Type B pancreatic cell (in vitro differentiated cells): ENCODE results near the gene TTLL8. TPM values are rescaled to one million over a fixed set of nuclear protein-coding genes. Genes with fewer than 3 reads are reported as not detected.

Experiments
- DNase-seq: peaks from one replicate; pipeline ENCODE4 v3.0.0; 2021; ENCODE audit warnings: mixed read lengths; ENCODE audit not compliant: unreplicated experiment; ENCODE audit errors: extremely low spot score
- H3K27ac Mint-ChIP-seq: 2 replicates; pipeline ENCODE4 v1.8.0; 2021; ENCODE audit warnings: mild to moderate bottlenecking, mixed read lengths
- H3K27me3 Mint-ChIP-seq: 2 replicates; pipeline ENCODE4 v1.8.0; 2021; ENCODE audit warnings: mixed read lengths
- H3K36me3 Mint-ChIP-seq: 2 replicates; pipeline ENCODE4 v1.8.0; 2021; ENCODE audit warnings: mixed read lengths
- H3K4me1 Mint-ChIP-seq: one replicate; pipeline ENCODE4 v1.8.0; 2021; ENCODE audit warnings: mixed read lengths; ENCODE audit not compliant: unreplicated experiment
- H3K4me3 Mint-ChIP-seq: 2 replicates; pipeline ENCODE4 v1.8.0; 2021; ENCODE audit warnings: mild to moderate bottlenecking, mixed read lengths
- H3K9me3 Mint-ChIP-seq: 2 replicates; pipeline ENCODE4 v1.8.0; 2021; ENCODE audit warnings: mixed read lengths
- total RNA-seq: library from RNA; stranded (reverse); gene quantifications from 2 replicates; pipeline ENCODE4 v1.2.1, GENCODE V29; 2021; ENCODE audit warnings: low replicate concordance
- TF ChIP-seq, protein P1 (sequence below): fragments of 200-600 bp; sonication (generic); conservative IDR thresholded peaks from 2 replicates; pipeline ENCODE4 v1.5.0; 2021; ENCODE audit warnings: antibody characterized with exemption, mild to moderate bottlenecking

The TTLL8 gene
- total RNA-seq, 1 donor from 2014 or later, result not detected

DNA sequence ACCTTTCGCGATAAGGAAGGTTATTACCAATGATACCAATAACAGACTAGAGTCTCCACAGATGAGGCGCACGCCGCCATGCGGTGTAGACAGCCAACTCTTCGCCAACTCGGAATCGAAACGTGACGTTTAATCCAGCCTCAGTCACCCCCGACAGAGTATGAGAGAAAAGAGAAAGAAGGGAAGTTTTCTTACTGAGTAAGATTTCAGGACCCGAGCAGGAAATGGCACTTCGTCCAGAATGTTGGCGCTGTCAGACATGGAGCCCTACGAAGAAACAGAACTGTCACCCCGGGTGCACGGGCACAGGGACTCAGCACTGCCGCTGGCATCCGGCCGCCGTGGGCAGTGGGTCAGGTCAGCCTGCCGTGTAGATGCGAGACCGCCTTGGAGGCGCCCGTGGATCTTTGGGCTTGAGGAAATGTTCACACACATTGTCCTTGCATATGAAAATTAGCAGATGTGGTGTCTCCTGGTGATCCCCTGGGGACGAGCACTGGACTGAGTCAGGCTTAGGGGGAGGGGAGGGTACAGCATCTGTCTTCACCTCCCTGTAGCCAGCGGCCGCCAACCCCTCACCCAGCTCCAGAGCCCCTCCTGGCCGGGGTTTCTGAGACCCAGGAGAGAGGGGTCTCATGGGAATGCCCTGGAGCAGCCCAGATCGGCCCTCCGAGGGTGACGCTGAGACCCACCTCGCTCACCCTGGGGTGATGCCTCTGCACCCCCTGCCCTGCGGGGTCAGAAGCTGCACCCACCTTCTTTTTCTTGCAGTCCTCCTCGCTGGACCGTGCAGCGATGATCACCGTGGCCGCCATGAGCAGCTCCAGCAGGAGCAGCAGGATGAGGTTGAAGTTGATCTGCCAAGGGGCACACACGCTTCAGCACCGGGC lies 18.8 kb upstream of the TTLL8 start:
- H3K4me3 Mint-ChIP-seq, result no peak overlapping the region

GRCh38 chr22:50074551-50075530 lies 16.7 kb upstream of the TTLL8 start:
- no peak overlapping the region for H3K4me3 Mint-ChIP-seq
- TF ChIP-seq, protein P1, sequence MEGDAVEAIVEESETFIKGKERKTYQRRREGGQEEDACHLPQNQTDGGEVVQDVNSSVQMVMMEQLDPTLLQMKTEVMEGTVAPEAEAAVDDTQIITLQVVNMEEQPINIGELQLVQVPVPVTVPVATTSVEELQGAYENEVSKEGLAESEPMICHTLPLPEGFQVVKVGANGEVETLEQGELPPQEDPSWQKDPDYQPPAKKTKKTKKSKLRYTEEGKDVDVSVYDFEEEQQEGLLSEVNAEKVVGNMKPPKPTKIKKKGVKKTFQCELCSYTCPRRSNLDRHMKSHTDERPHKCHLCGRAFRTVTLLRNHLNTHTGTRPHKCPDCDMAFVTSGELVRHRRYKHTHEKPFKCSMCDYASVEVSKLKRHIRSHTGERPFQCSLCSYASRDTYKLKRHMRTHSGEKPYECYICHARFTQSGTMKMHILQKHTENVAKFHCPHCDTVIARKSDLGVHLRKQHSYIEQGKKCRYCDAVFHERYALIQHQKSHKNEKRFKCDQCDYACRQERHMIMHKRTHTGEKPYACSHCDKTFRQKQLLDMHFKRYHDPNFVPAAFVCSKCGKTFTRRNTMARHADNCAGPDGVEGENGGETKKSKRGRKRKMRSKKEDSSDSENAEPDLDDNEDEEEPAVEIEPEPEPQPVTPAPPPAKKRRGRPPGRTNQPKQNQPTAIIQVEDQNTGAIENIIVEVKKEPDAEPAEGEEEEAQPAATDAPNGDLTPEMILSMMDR, result no peak
- no peaks in the 10 kb centered on the region for H3K9me3 Mint-ChIP-seq
- no peaks in the 10 kb centered on the region for H3K36me3 Mint-ChIP-seq
- no peak overlapping the region for H3K27ac Mint-ChIP-seq
- DNase-seq, result no peak
- H3K27me3 Mint-ChIP-seq, result no peaks in the 10 kb centered on the region
- no peaks in the 10 kb centered on the region for H3K4me1 Mint-ChIP-seq

More for the DNA sequence above, 18.8 kb upstream of the TTLL8 start:
- no peaks in the 10 kb centered on the region for H3K4me1 Mint-ChIP-seq
- H3K27ac Mint-ChIP-seq, result no peak overlapping the region
- H3K36me3 Mint-ChIP-seq, result no peaks in the 10 kb centered on the region
- no peak for DNase-seq
- H3K27me3 Mint-ChIP-seq, result no peaks in the 10 kb centered on the region
- TF ChIP-seq, protein P1, result no peak
- no peaks in the 10 kb centered on the region for H3K9me3 Mint-ChIP-seq

GRCh38 chr22:50074056-50074455 lies 16.0 kb upstream of the TTLL8 start:
- no peaks in the 10 kb centered on the region for H3K9me3 Mint-ChIP-seq
- no peak for DNase-seq
- no peak overlapping the region for H3K4me3 Mint-ChIP-seq
- TF ChIP-seq, protein P1, result no peak
- no peaks in the 10 kb centered on the region for H3K27me3 Mint-ChIP-seq
- no peaks in the 10 kb centered on the region for H3K36me3 Mint-ChIP-seq
- H3K27ac Mint-ChIP-seq, result no peak overlapping the region
- H3K4me1 Mint-ChIP-seq, result no peaks in the 10 kb centered on the region

GRCh38 chr22:50072714-50073538 lies 14.8 kb upstream of the TTLL8 start:
- no peak for DNase-seq
- TF ChIP-seq, protein P1, result no peak
- H3K27ac Mint-ChIP-seq, result no peak overlapping the region
- H3K4me3 Mint-ChIP-seq, result no peak overlapping the region
- H3K4me1 Mint-ChIP-seq, result no peaks in the 10 kb centered on the region
- no peaks in the 10 kb centered on the region for H3K36me3 Mint-ChIP-seq
- H3K9me3 Mint-ChIP-seq, result no peaks in the 10 kb centered on the region
- no peaks in the 10 kb centered on the region for H3K27me3 Mint-ChIP-seq

DNA sequence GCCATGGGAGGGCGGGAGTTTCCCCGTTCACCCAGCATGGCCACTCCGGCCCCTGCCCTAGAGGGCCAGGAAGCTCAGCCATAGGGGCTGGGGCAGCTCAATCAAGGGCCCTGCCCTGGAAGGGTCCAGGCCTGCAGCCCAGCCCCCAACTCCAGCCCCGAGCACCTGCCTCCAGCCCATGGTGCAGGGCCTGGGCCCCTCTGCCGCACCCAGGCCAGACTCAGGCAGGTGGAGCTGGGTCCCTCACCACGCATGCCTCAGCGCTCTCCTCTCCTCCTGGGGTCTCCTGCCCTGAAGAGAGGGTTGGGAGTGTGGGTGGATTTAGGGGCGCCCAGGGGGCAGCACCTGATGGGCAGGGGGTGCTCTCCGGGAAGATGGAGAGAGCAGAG lies 14.1 kb upstream of the TTLL8 start:
- Mint-ChIP-seq H3K36me3 (no peaks in the 10 kb centered on the region), H3K27me3 (no peaks in the 10 kb centered on the region), H3K4me3 (no peak overlapping the region), H3K4me1 (no peaks in the 10 kb centered on the region), H3K9me3 (no peaks in the 10 kb centered on the region), H3K27ac (no peak overlapping the region)
- DNase-seq, result no peak
- TF ChIP-seq, protein P1, result no peak
